H9 (cell line): ENCODE data around the gene DCXR. TPM values are rescaled to one million over a fixed set of nuclear protein-coding genes. Genes with fewer than 3 reads are reported as not detected.

ENCODE experiments used
- DNase-seq: peaks from one replicate; pipeline ENCODE4 v3.0.0-alpha.2; 2017
- H2AFZ ChIP-seq: one replicate; pipeline ENCODE4 v1.6.1; 2013; ENCODE audit warnings: mild to moderate bottlenecking, low read length, control low read depth, moderate library complexity
- H2AK5ac ChIP-seq: 2 replicates; pipeline ENCODE4 v1.6.1; 2013; ENCODE audit warnings: low read length, control low read depth, mixed read lengths; ENCODE audit not compliant: insufficient read length
- H2BK120ac ChIP-seq: one replicate; pipeline ENCODE4 v1.6.1; 2013; ENCODE audit warnings: low read depth, mild to moderate bottlenecking, low read length, control low read depth, inconsistent platforms; ENCODE audit not compliant: poor library complexity, severe bottlenecking
- H2BK12ac ChIP-seq: 2 replicates; pipeline ENCODE4 v1.6.1; 2013; ENCODE audit warnings: low read length, control low read depth, mixed read lengths, low read depth; ENCODE audit not compliant: insufficient read length
- H2BK15ac ChIP-seq: 2 replicates; pipeline ENCODE4 v1.6.1; 2013; ENCODE audit warnings: low read depth, low read length, control low read depth
- H2BK20ac ChIP-seq: one replicate; pipeline ENCODE4 v1.6.1; 2013; ENCODE audit warnings: low read depth, mild to moderate bottlenecking, low read length, control low read depth, inconsistent platforms; ENCODE audit not compliant: poor library complexity, severe bottlenecking
- H2BK5ac ChIP-seq: 2 replicates; pipeline ENCODE4 v1.6.1; 2013; ENCODE audit warnings: low read length, control low read depth, mixed read lengths; ENCODE audit not compliant: insufficient read length
- H3K14ac ChIP-seq: 2 replicates; pipeline ENCODE4 v1.6.1; 2013; ENCODE audit warnings: low read length, control low read depth; ENCODE audit not compliant: insufficient read depth
- H3K18ac ChIP-seq: 2 replicates; pipeline ENCODE4 v1.6.1; 2013; ENCODE audit warnings: low read depth, mild to moderate bottlenecking, mixed read lengths, low read length, control low read depth; ENCODE audit not compliant: insufficient read length
- H3K23ac ChIP-seq: 2 replicates; pipeline ENCODE4 v1.6.1; 2013; ENCODE audit warnings: low read length, control low read depth, mixed read lengths, low read depth; ENCODE audit not compliant: insufficient read length
- H3K23me2 ChIP-seq: 2 replicates; pipeline ENCODE4 v1.6.1; 2013; ENCODE audit warnings: low read depth, mild to moderate bottlenecking, mixed read lengths, low read length, control low read depth; ENCODE audit not compliant: insufficient read length, poor library complexity, severe bottlenecking
- H3K27ac ChIP-seq: 2 replicates; pipeline ENCODE4 v1.5.1; 2013; ENCODE audit warnings: low read length, control low read depth, mixed read lengths, low read depth; ENCODE audit not compliant: insufficient read length
- H3K27me3 ChIP-seq: 2 replicates; pipeline ENCODE4 v1.6.1; 2013; ENCODE audit warnings: low read length, control low read depth, inconsistent platforms; ENCODE audit not compliant: insufficient read depth
- H3K4ac ChIP-seq: 2 replicates; pipeline ENCODE4 v1.6.1; 2013; ENCODE audit warnings: low read depth, mild to moderate bottlenecking, control low read depth, inconsistent platforms, low read length, moderate library complexity
- H3K4me1 ChIP-seq: 2 replicates; pipeline ENCODE4 v1.6.1; 2013; ENCODE audit warnings: low read length, control low read depth, inconsistent platforms; ENCODE audit not compliant: insufficient read depth
- H3K4me2 ChIP-seq: 2 replicates; pipeline ENCODE4 v1.6.1; 2013; ENCODE audit warnings: low read length, control low read depth, mixed read lengths; ENCODE audit not compliant: insufficient read length, insufficient read depth
- H3K56ac ChIP-seq: 2 replicates; pipeline ENCODE4 v1.6.1; 2013; ENCODE audit warnings: low read depth, mild to moderate bottlenecking, mixed read lengths, low read length, control low read depth; ENCODE audit not compliant: insufficient read length
- H3K79me1 ChIP-seq: 2 replicates; pipeline ENCODE4 v1.6.1; 2013; ENCODE audit warnings: low read depth, mild to moderate bottlenecking, moderate library complexity, low read length, control low read depth, inconsistent platforms; ENCODE audit not compliant: insufficient read depth, poor library complexity, severe bottlenecking
- H3K79me2 ChIP-seq: 2 replicates; pipeline ENCODE4 v1.6.1; 2013; ENCODE audit warnings: low read length, control low read depth, inconsistent platforms; ENCODE audit not compliant: insufficient read depth
- H3K9ac ChIP-seq: 2 replicates; pipeline ENCODE4 v1.6.1; 2013; ENCODE audit warnings: low read length, control low read depth, mixed read lengths; ENCODE audit not compliant: insufficient read length; ENCODE audit errors: extremely low read depth
- H3K9me3 ChIP-seq: one replicate; pipeline ENCODE4 v1.6.1; 2013; ENCODE audit warnings: low read depth, low read length, inconsistent platforms; ENCODE audit not compliant: control insufficient read depth
- H3T11ph ChIP-seq: one replicate; pipeline ENCODE4 v1.6.1; 2013; ENCODE audit warnings: mild to moderate bottlenecking, low read length, control low read depth, inconsistent platforms
- H4K20me1 ChIP-seq: one replicate; pipeline ENCODE4 v1.6.1; 2013; ENCODE audit not compliant: control insufficient read depth, insufficient read length, insufficient read depth
- H4K5ac ChIP-seq: 2 replicates; pipeline ENCODE4 v1.6.1; 2013; ENCODE audit warnings: low read depth, mild to moderate bottlenecking, mixed read lengths, low read length, control low read depth; ENCODE audit not compliant: insufficient read length
- H4K8ac ChIP-seq: replicated peaks from 2 replicates; pipeline ENCODE4 v1.6.1; 2013; ENCODE audit warnings: low read length, control low read depth, mixed read lengths, low read depth; ENCODE audit not compliant: insufficient read length
- H4K91ac ChIP-seq: 2 replicates; pipeline ENCODE4 v1.6.1; 2013; ENCODE audit warnings: low read depth, mild to moderate bottlenecking, moderate library complexity, mixed read lengths, low read length, control low read depth; ENCODE audit not compliant: insufficient read length
- H3K27ac Mint-ChIP-seq, 3 experiments: 2 replicates in 2 of 3; 3 replicates in 1 of 3; pipeline ENCODE4 v1.8.0; 2020 to 2021; ENCODE audit warnings: mixed read lengths in 3 of 3, mild to moderate bottlenecking in 1 of 3, moderate library complexity in 1 of 3
- H3K27me3 Mint-ChIP-seq: 2 replicates; pipeline ENCODE4 v1.8.0; 2021; ENCODE audit warnings: low read depth, mild to moderate bottlenecking, moderate library complexity, mixed read lengths
- H3K36me3 Mint-ChIP-seq, 3 experiments: 2 replicates in 2 of 3; 3 replicates in 1 of 3; pipeline ENCODE4 v1.8.0; 2020 to 2021; ENCODE audit warnings: low read depth in 3 of 3, mixed read lengths in 3 of 3; ENCODE audit not compliant: insufficient read depth in 1 of 3
- H3K4me1 Mint-ChIP-seq, 2 experiments: 2 replicates each; pipeline ENCODE4 v1.8.0; 2020; ENCODE audit warnings: mixed read lengths in 2 of 2
- H3K4me3 Mint-ChIP-seq, 2 experiments: 2 replicates in 1 of 2; 3 replicates in 1 of 2; pipeline ENCODE4 v1.8.0; 2020 to 2021; ENCODE audit warnings: mild to moderate bottlenecking in 2 of 2, mixed read lengths in 2 of 2, moderate library complexity in 1 of 2
- H3K9me3 Mint-ChIP-seq, 2 experiments: 2 replicates in 1 of 2; 3 replicates in 1 of 2; pipeline ENCODE4 v1.8.0; 2020; ENCODE audit warnings: mild to moderate bottlenecking in 2 of 2, mixed read lengths in 2 of 2, moderate library complexity in 1 of 2
- WGBS: extraction: QIAGEN DNeasy Blood & Tissue Kit; methylation state at CpG from one replicate; pipeline ENCODE4 v1.1.7; 2013; ENCODE audit warnings: missing lambda C conversion rate, low lambda C conversion rate, mixed read lengths; ENCODE audit not compliant: insufficient read length; ENCODE audit errors: extremely low coverage; 5-methylcytosine and 5-hydroxymethylcytosine counted together
- total RNA-seq: library from RNA; stranded (reverse); gene quantifications from 2 replicates; pipeline ENCODE4 v1.2.1, GENCODE V29; 2021
- TF ChIP-seq, protein P1 (sequence below): fragments of 200-600 bp; sonication (generic); conservative IDR thresholded peaks from 3 replicates; pipeline ENCODE4 v1.8.0; 2021; ENCODE audit warnings: antibody characterized with exemption, mild to moderate bottlenecking

Gene DCXR
- total RNA-seq, 1 experiment from 2014 or later: 93.6 TPM

DNA sequence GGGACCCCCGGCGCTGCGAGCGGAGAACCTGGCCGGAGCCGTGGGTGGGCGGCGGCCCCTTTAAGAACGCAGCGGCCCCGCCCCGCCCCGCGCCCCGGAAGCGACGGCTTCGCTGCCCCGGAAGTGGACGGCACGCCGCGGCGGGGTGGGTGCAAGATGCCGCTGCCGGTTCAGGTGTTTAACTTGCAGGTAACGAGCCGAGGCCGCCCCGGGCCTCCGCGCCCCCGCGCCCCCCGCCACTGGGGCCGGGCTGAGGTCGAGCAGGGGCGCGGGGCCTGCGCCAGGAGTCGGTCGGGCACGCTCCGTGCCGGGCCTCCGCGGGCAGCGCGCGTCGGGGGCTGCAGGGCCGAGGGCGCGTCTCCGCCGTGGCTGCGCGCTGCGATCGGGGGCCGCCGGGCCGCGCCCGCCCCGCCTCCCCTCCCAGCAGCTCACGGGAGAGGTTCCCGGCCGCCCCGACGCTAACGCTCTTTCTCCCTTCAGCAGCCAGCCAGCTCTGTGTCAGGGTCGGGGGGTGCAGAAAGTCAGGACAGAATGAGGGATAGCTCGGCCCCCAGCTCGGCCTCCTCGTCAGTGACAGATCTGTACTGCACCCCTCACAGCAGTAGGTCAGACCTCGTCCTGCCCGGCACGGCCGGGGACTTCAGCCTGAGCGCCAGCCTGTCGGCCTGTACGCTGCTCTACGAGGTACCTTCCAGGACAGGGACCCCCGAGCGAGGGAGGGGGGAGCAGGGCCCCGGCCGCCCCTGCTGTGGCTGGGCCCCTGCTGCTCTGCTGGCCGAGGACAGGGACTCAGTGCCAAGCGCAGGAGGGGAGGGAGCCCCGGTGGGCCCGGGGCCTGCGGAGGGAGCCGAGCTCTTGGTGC, 14.5 kb upstream of the DCXR start, which contains the start of the genes GPS1 and RFNG:
GPS1 (plus strand) TSS at position 123 of the 862 bp plus-strand sequence; CDS start at position 157, 34 bp downstream.
RFNG (minus strand) TSS at position 36 of the 862 bp plus-strand sequence. CDS start 45 bp downstream, outside the sequence.
- H2AK5ac ChIP-seq: no peak within 1 kb of the TSS
- H3K23ac ChIP-seq: no peak within 1 kb of the TSS
- Mint-ChIP-seq H3K4me3 (peak within 1 kb of the TSS; percentile 89 to 93), H3K27ac (peak within 1 kb of the TSS in 1 of 3 experiments; percentile 64; a peak in 2 of 7 replicates), H3K36me3 (peaks cover 10 to 47% (median 42%) of the 10 kb centered on the region in 3 experiments; a peak in 6 of 7 replicates), H3K4me1 (peaks cover 0 to 13% of the 10 kb centered on the region in 2 experiments; a peak in 2 of 4 replicates), H3K27me3 (no peaks in the 10 kb centered on the region; the same call in 1 of the 2 replicates), H3K9me3 (no peaks in the 10 kb centered on the region)
- H2BK20ac ChIP-seq: no peak within 1 kb of the TSS
- no peaks in the 10 kb centered on the region for H3K9me3 ChIP-seq
- no peak within 1 kb of the TSS for H2BK15ac ChIP-seq
- H3K27ac ChIP-seq: no peak within 1 kb of the TSS
- no peak within 1 kb of the TSS for H2BK5ac ChIP-seq
- no peak within 1 kb of the TSS for H2AFZ ChIP-seq
- no peaks in the 10 kb centered on the region for H3K79me2 ChIP-seq
- H3K4me2 ChIP-seq: peak within 1 kb of the TSS; percentile 72
- H4K91ac ChIP-seq: no peak within 1 kb of the TSS
- H3K18ac ChIP-seq: no peak within 1 kb of the TSS
- peak; percentile 75 for DNase-seq
- H2BK120ac ChIP-seq: no peak within 1 kb of the TSS
- no peak within 1 kb of the TSS; the same call in 1 of the 2 replicates for H3K14ac ChIP-seq
- no peak within 1 kb of the TSS for H3K56ac ChIP-seq
- TF ChIP-seq, protein P1, sequence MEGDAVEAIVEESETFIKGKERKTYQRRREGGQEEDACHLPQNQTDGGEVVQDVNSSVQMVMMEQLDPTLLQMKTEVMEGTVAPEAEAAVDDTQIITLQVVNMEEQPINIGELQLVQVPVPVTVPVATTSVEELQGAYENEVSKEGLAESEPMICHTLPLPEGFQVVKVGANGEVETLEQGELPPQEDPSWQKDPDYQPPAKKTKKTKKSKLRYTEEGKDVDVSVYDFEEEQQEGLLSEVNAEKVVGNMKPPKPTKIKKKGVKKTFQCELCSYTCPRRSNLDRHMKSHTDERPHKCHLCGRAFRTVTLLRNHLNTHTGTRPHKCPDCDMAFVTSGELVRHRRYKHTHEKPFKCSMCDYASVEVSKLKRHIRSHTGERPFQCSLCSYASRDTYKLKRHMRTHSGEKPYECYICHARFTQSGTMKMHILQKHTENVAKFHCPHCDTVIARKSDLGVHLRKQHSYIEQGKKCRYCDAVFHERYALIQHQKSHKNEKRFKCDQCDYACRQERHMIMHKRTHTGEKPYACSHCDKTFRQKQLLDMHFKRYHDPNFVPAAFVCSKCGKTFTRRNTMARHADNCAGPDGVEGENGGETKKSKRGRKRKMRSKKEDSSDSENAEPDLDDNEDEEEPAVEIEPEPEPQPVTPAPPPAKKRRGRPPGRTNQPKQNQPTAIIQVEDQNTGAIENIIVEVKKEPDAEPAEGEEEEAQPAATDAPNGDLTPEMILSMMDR: no peak
- H3K4ac ChIP-seq: no peak within 1 kb of the TSS
- WGBS: no CpG with 5 or more reads among the region's 94 CpGs
- H3K79me1 ChIP-seq: peaks cover 2% of the 10 kb centered on the region
- H4K20me1 ChIP-seq: peaks cover 3% of the 10 kb centered on the region
- no peak within 1 kb of the TSS for H2BK12ac ChIP-seq
- H3K23me2 ChIP-seq: no peaks in the 10 kb centered on the region
- no peak within 1 kb of the TSS for H4K8ac ChIP-seq
- H3K4me1 ChIP-seq: no peaks in the 10 kb centered on the region
- H3T11ph ChIP-seq: no peak within 1 kb of the TSS
- peak within 1 kb of the TSS; percentile 43 for H3K9ac ChIP-seq
- no peak within 1 kb of the TSS for H4K5ac ChIP-seq
- H3K27me3 ChIP-seq: no peaks in the 10 kb centered on the region
